COR-L47 (cell line): ENCODE data around the gene OLIG3.
A peak's percentile ranks its signal among the peaks of the same experiment; 100 is the strongest.

Experiments used
- DNase-seq: peaks from one replicate; lab custom pipeline; 2025; lab: John Stamatoyannopoulos, UW

The OLIG3 gene

GRCh38 chr6:137494281-137494987 lies at the start of gene OLIG3:
Gene OLIG3, minus strand, starts transcription at chr6:137494394. Its CDS starts 224 bp downstream, at chr6:137494170.
- no peak for DNase-seq

DNA sequence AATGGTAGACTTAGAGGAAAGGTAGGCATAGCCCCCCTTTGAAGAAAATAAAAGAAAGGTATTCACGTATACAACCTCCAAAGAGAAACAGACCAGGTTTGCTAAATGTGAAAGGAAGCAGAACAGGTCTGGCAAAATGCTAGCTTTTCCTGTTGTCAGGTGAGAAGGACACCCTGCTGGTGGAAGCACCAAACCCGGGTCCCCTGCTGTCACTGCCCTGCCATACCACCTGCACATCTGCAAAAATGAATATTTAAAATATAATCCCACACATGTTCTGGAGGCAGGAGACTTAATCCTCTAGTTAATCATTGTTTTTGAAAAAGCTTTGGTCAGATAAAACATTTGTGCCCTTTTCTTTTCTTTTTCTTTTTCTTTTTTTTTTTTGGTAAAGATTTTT lies 48.9 kb upstream of the OLIG3 start:
- peak; percentile 13 for DNase-seq

DNA sequence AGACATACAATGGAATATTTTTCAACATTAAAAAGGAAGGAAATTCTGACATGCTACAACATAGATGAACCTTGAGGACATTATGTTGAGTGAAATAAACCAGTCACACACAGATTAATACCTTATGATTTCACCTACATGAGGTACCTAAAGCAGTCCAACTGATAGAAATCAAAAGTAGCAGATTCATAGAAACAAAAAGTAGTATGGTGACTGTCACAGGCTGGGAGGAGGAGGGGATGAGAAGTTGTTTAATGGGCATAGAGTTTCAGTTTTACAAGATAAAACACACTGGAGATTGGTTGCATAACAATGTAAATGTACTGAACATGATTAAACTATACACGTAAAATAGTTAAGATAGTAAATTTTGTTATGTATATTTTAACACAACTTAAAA lies 48.5 kb upstream of the OLIG3 start:
- DNase-seq, result no peak

DNA sequence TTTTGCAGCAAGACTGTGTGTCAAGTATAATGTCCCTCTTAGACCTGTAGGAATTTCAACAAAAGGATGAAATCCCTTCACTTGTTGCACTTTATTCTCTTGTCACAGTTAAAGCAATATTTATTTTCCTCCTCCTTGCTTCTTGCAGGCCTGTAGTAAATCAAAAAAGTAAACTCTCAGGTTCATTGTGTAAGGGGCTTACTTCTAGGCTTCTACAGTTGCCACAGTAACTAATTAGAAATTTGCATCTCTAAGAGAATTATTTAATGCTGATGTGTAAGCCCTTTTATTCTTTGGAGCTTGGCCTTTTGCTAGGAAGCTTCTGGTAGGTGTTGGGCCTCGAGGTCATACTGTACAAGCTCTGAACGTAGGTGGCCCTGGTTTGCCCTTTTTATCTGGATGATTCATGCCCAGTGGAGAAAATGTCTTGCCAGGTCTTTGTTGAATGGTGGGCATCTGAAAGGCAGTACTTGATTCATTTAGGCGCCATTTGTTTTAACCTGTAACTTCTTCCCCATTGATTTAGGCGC lies 47.4 kb upstream of the OLIG3 start:
- DNase-seq, result no peak

GRCh38 chr6:137536104-137536773 lies 42.0 kb upstream of the OLIG3 start:
- DNase-seq, result no peak

GRCh38 chr6:137531376-137532092 lies 37.3 kb upstream of the OLIG3 start:
- no peak for DNase-seq

DNA sequence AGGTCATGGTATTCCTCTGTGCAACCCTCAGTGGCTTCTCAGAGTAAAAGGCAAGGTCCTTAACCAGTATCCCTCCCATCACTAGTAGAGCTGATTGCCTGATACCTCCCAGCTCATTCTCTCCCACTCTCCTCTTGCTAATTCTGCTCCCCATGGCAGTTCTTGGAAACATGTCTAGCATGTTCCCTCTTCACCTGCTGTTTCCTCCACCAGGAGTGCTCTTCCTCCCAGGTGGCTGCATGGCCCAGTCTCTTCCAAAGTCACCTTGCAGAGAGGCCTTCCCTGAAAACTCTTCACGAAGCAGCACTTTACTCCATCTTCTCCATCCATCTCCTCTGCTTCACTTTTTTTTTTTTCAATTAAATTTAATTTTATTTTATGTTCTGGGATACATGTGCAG lies 36.2 kb upstream of the OLIG3 start:
- no peak for DNase-seq

DNA sequence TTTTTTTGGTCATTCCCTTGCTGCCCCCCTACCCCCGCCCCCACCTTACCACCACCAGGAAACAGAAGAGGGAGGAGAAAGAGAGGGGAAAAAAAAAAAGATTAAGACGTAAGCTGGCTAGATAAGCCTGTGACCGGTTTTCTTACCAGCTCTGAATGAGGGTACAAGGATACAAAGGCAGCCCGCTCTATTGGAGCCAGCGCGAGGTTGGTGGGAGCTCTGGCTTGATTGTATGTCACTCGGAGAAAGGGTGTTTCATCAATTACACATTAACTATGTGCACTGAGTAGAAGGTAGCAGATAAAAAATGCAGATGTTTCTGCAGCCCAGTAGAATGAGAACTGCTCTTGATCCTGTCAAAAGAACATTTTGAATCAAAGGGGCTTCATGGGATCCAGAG lies 28.6 kb upstream of the OLIG3 start:
- DNase-seq, result no peak

GRCh38 chr6:137522198-137522798 lies 28.1 kb upstream of the OLIG3 start:
- DNase-seq, result no peak

GRCh38 chr6:137520520-137520919 lies 26.3 kb upstream of the OLIG3 start:
- DNase-seq, result no peak

- no peak for DNase-seq
Measured at GRCh38 chr6:137519629-137520176, 25.5 kb upstream of the OLIG3 start.

DNA sequence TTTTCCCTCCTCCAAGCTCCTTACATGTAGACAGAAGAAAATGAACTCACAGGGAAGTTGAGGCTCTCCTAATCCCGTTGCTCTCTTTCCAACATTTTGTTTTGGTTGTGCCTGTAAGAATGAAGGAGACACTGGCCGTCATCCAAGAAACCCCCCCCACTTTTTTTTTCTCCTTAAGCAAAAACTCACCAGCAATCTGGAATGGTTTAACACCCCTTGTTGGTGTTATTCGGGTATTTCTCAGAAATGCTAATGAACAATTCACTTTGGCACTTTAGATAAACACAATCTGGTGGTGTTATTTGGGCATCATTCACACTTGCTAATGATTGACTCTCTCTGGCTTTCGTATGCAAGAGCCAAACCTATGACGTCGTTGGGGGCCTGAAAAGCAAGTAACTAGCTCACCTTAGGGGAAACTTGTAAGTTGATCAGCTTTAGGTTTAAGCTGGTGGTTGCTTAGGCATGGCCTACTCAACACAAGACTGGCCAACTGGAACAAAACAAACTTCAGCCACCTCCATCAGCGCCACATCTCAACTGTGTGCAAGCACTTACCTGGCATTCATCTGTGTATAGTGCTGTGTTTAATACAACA lies 24.3 kb upstream of the OLIG3 start:
- no peak for DNase-seq

DNA sequence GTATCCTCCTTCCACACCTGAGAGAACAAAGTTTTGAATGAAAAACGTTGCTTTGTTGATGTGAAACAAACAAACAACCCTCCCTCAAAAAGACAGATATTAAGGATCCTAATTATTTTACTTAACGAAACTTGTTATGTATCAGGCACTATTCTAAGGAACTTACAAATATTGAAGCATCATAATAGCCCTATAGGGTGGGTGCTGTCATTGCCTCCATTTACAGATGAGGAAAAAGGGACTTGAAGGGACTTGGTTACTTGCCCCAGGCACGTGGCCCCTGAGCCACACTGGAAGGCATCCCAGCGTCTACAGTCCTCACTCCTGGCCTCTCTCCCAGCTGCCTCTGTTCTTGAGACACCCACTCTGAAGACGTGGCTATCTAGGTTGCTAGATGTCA lies 20.2 kb upstream of the OLIG3 start:
- DNase-seq, result no peak

GRCh38 chr6:137512757-137513605 lies 18.8 kb upstream of the OLIG3 start:
- DNase-seq, result no peak

DNA sequence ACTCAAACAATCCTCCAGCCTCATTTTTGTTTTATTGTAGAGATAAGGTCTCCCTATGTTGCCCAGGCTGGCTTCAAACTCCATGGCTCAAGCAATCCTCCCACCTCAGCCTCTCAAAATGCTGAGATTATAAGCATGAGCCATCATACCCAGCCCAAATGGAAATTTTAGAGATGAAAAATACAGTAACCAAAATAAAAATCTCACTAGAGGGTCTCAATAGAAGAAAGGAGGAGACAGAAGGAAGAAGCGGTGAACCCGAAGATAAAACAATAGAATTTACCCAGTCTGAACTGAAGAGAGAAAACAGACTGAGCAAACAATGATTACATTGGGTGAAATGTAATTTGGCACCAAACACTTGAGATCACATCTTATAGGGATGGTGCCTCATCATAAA lies 16.7 kb upstream of the OLIG3 start:
- DNase-seq, result no peak

DNA sequence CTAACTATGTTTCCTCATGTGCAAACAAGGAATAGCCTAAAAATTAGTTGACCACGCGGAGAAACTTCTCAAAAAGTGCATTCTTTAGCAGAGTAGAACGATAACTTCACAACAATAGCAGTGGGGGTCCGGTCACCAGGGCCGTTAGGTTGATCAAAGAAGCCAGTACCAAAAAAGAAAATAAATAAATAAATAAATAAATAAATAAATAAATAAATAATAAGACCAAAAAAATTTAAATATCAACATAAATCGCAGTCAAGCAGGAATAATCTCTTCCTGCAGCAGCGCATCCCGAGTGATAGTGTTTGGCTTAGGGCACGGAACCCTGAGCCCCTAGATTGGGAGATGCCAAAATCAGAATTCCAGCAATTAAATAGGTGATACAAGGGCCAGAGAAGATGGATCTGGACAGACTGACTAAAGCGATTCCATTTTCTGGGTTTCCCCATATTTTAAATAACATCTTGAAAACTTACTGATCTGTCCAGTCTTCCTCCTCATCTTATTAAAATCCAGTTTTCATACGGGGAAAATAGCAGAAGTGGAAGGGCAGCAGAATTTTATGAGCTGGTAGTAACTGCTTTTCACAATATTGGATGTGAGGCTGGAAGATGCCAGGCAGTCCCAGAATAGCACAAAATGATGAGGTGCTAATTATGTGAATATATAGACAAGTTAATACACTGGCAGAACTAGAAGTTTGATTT lies 4.4 kb upstream of the OLIG3 start:
- DNase-seq, result no peak

DNA sequence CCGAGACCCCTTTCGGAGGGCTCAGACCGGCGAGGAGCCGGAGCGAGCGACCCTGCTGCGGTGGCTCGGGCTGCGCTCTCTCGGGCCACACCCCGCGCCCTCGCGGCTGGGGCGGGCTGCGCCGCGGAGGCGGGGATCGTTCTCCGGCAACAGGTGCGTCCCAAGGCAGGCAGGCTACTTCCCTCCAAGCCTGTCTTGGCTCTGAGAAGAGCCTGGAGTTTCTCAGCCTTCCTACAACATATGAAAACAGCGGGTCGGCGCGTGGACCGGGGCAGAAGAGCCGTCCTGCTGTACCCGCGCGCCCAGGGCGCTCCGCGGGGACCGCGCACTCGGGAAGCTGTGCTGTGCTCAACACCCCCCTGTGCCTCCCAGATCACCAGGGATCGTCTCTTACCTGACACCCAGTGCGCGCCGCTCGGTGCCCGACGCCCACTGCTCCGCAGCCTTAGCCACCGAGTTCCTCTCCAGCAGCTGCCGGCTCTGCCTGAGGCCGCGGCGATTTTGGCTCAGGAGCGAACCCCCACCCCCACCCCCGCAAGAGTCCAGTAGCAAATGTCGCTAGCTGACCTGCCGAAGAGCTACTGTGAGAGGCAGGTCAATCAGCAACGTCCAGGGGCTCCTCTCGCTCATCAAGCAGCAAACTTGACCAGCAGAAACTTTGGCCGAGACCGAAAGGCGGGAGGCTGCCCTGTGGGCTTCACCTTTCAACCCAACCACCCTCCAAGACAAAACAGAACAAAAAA lies 3.7 kb upstream of the OLIG3 start:
- no peak for DNase-seq

GRCh38 chr6:137496909-137497720 lies 2.9 kb upstream of the OLIG3 start:
- no peak for DNase-seq

DNA sequence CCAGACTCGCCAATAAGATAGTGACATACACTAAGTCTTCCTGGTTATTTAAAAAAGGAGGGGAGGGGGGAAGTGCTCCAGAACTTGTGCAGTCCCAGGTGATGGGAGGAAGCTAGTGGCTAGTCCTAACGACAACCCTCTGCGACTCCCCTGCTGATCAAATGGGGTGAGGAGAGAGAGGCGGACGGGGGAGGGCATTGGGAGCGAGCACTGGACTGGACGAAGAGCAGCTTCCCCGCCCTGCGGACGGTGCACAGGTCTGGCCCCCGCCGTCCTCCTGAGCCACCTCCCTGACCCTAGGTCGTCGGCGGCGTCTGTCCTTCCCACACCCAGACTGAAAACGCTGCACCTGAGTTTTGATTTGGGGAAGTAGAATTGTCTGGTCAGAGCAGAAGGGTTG lies 2.2 kb upstream of the OLIG3 start:
- no peak for DNase-seq
